ENCODE measurements around the gene HYI.

Gene HYI

DNA sequence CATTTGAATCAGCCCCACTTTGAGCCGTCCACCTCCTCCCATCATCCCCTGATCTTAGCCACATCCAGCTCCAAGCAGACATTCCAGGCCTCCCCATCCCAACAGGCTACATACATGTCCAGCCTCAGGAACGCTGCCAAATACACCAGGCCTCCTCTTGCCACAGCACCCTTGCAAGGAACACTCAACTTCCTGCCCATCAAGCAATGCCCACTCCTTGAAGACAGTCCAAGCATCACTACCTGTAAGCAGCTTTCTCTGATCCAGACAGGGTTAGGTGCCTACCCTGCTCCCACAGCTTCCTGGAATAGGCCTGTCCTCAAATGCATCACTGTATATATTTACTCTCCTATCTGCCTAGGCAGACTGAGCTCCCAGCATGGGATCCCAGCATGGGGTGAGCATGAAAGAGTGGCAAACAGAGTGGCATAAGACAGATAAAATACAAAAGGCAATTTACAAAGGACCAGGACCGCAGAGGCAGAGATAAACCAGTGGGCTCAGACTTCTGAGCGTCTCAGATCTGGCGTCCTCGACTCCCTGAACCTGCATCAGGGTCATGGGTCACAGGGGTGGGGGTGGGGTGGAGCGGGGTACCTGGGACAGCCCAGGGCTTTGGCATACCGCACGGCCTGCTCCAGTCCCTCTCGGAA lies 816 bp downstream of the HYI start:
- TF ChIP-seq CTCF (conservative IDR thresholded peaks at IDR 0.05; ENCODE audit: low read depth, low read length) = no peak
- peak overlapping the region; percentile 34 for H3K4me3 ChIP-seq (ENCODE audit: low read length)
- DNase-seq (ENCODE audit: low read depth) = no peak

- TF ChIP-seq CTCF (conservative IDR thresholded peaks at IDR 0.05; ENCODE audit: low read depth, low read length) = no peak
- no peak for DNase-seq (ENCODE audit: low read depth)
- no peak overlapping the region for H3K4me3 ChIP-seq (ENCODE audit: low read length)
Observed at GRCh38 chr1:43451701-43452532, 1.8 kb downstream of the HYI start.

- no peak for TF ChIP-seq CTCF (conservative IDR thresholded peaks at IDR 0.05; ENCODE audit: low read depth, low read length)
- no peak overlapping the region for H3K4me3 ChIP-seq (ENCODE audit: low read length)
- no peak for DNase-seq (ENCODE audit: low read depth)
Observed at GRCh38 chr1:43451157-43451591, 2.6 kb downstream of the HYI start.

DNA sequence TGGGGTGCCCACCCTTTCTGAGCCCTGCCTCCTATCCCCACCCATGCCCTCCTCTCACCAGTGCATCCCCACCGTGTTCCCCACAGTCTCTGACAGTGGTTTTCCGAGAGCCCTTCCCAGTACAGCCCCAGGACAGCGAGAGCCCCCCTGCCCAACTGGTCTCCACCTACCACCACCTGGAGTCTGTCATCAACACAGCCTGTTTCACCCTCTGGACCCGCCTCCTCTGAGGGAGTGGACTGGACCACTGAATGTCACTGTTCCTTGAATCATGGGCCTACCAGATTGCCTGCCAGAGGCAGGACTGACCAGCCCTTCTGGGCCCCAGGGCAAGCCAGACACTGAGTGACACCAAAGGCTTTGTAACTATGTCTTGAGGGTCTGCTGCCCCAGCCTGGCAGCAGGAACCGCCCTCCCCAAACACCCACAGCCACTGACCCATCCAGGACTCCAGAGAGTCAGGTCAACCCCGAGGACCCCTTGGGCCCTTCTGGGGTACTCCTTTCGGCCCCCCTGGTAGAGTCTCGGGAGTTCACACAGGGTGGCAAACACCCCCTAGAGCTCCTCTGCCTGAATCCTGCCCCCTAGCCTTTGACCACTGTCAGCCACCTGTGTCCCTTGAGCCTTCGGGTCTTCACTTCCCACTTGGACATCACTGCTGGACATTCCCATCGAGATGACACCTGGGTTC lies 3.3 kb downstream of the HYI start:
- no peak for DNase-seq (ENCODE audit: low read depth)
- no peak for TF ChIP-seq CTCF (conservative IDR thresholded peaks at IDR 0.05; ENCODE audit: low read depth, low read length)
- H3K4me3 ChIP-seq (ENCODE audit: low read length) = no peak overlapping the region

DNA sequence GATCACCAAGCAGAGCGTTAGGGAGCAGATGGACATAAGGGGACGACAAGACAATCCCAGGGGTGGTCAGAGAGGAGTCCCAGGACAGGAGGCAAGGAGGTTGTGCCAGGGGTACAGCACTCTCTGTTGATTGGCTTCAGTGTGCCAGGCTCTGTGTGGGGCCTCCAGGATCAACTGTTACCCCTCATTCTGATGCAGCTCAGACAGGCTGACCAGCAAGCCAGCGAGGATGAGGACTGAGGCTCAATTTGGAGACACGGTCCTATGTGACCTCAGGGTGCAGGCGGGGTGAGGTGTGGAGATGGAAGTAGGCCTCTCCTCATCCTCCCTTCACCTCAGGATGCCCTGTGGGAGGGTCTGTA lies 4.0 kb downstream of the HYI start:
- no peak for TF ChIP-seq CTCF (conservative IDR thresholded peaks at IDR 0.05; ENCODE audit: low read depth, low read length)
- DNase-seq (ENCODE audit: low read depth) = no peak
- no peak overlapping the region for H3K4me3 ChIP-seq (ENCODE audit: low read length)

GRCh38 chr1:43448955-43449707 lies 4.6 kb downstream of the HYI start:
- DNase-seq (ENCODE audit: low read depth) = no peak
- TF ChIP-seq CTCF (conservative IDR thresholded peaks at IDR 0.05; ENCODE audit: low read depth, low read length) = no peak
- no peak overlapping the region for H3K4me3 ChIP-seq (ENCODE audit: low read length)

Data from retinal pigment epithelial cell (primary cell).